Lung (tissue), 12 donors: ENCODE data around the gene NPHP4. TPM values are rescaled to one million over a fixed set of nuclear protein-coding genes. Genes with fewer than 3 reads are reported as not detected.

ENCODE experiments used
- ATAC-seq: fragments of 200-7000 bp; cut with Tn5 transposase; one replicate; pipeline ENCODE4 v1.9.1; 2020; ENCODE audit warnings: moderate number of reproducible peaks; ENCODE audit not compliant: insufficient read depth, low FRiP score
- DNase-seq, 3 donors: peaks; one replicate each; pipeline ENCODE4 v3.0.0-alpha.2; 2013 to 2017
- H3K27ac ChIP-seq, 2 donors: one replicate each; pipeline ENCODE4 v1.5.1; 2013; ENCODE audit warnings: mild to moderate bottlenecking in 2 of 2, moderate library complexity in 2 of 2, control low read depth in 1 of 2, inconsistent platforms in 1 of 2, low read depth in 1 of 2, low read length in 1 of 2
- H3K27me3 ChIP-seq, 3 donors: one replicate each; pipeline ENCODE4 v1.5.1; 2013; ENCODE audit warnings: low read length in 2 of 3; ENCODE audit not compliant: control insufficient read depth in 3 of 3, insufficient read depth in 3 of 3
- H3K36me3 ChIP-seq, 4 donors: one replicate each; pipeline ENCODE4 v1.5.1; 2013; ENCODE audit warnings: low read length in 4 of 4, mild to moderate bottlenecking in 1 of 4, moderate library complexity in 1 of 4; ENCODE audit not compliant: control insufficient read depth in 4 of 4, insufficient read depth in 4 of 4
- H3K4me1 ChIP-seq, 5 donors: one replicate each; pipeline ENCODE4 v1.5.1; 2013; ENCODE audit warnings: low read length in 5 of 5, mild to moderate bottlenecking in 2 of 5, moderate library complexity in 1 of 5; ENCODE audit not compliant: control insufficient read depth in 5 of 5, insufficient read depth in 5 of 5
- H3K4me3 ChIP-seq: one replicate; pipeline ENCODE4 v1.5.1; 2013; ENCODE audit warnings: mild to moderate bottlenecking, control low read depth, moderate library complexity
- H3K9ac ChIP-seq, 2 donors: one replicate each; pipeline ENCODE4 v1.5.1; 2013; ENCODE audit warnings: low read length in 2 of 2, control low read depth in 1 of 2; ENCODE audit not compliant: insufficient read depth in 1 of 2
- H3K9me3 ChIP-seq, 4 donors: one replicate each; pipeline ENCODE4 v1.5.1; 2013; ENCODE audit warnings: low read length in 3 of 4, mild to moderate bottlenecking in 1 of 4, moderate library complexity in 1 of 4; ENCODE audit not compliant: control insufficient read depth in 4 of 4, insufficient read depth in 3 of 4
- CTCF ChIP-seq: IDR thresholded peaks from 2 replicates; pipeline ENCODE4 v1.5.1; 2012; ENCODE audit warnings: mild to moderate bottlenecking; ENCODE audit errors: control extremely low read depth, extremely low read depth
- WGBS, 2 donors: extraction: QIAGEN DNeasy Blood & Tissue Kit; methylation state at CpG; one replicate each; pipeline ENCODE4 v1.1.7; 2013; 5-methylcytosine and 5-hydroxymethylcytosine counted together
- polyA plus RNA-seq, 2 donors: library from polyadenylated mRNA; stranded (reverse); fragments of 200-250 nt; gene quantifications; one replicate each; pipeline ENCODE4 v1.2.1, GENCODE V29; 2013
- total RNA-seq, 2 donors: library from RNA; depleted of rRNA in 1 of 2; stranded (reverse); fragments of >200 nt in 1 of 2; gene quantifications; one replicate each; pipeline ENCODE4 v1.2.1, GENCODE V29; 2014 to 2021
- donor health status: control.
- donor health status: control.
- donor health status: Bipolar disorder and iron deficiency.
- donor health status: healthy.
- donor health status: DM: yes; HTN: yes; CAD: no.

NPHP4 gene
- total and polyA plus RNA-seq, 4 donors = 6.0 to 23.3 (median 11.1) TPM

GRCh38 chr1:5901150-5901549 is 91.1 kb downstream of the NPHP4 start:
- no peak for TF ChIP-seq CTCF
- Histone ChIP-seq H3K4me1 (no peaks in the 10 kb centered on the region), H3K9ac (no peak overlapping the region), H3K4me3 (no peak overlapping the region), H3K27me3 (no peaks in the 10 kb centered on the region), H3K36me3 (peaks cover 0 to 23% (median 4%) of the 10 kb centered on the region in 4 donors), H3K27ac (no peak overlapping the region), H3K9me3 (no peaks in the 10 kb centered on the region)
- no peak for DNase-seq
- no peak for ATAC-seq
- WGBS, 2 donors = 94 to 96% methylated on average over 5 of the region's 5 CpGs

GRCh38 chr1:5898266-5898665 is 94.0 kb downstream of the NPHP4 start:
- TF ChIP-seq CTCF = no peak
- Histone ChIP-seq H3K36me3 (peaks cover 0 to 10% (median under 1%) of the 10 kb centered on the region in 4 donors), H3K4me1 (no peaks in the 10 kb centered on the region), H3K9me3 (no peaks in the 10 kb centered on the region), H3K27me3 (no peaks in the 10 kb centered on the region), H3K27ac (no peak overlapping the region), H3K4me3 (no peak overlapping the region), H3K9ac (no peak overlapping the region)
- no peak for DNase-seq
- no peak for ATAC-seq
- WGBS, 2 donors = 96 to 97% methylated on average over 17 of the region's 17 CpGs

GRCh38 chr1:5896706-5897660 is 95.2 kb downstream of the NPHP4 start:
- no peak overlapping the region for H3K9ac ChIP-seq
- no peaks in the 10 kb centered on the region for H3K4me1 ChIP-seq
- no peaks in the 10 kb centered on the region for H3K9me3 ChIP-seq
- 86 to 88% methylated on average over 29 of the region's 29 CpGs for WGBS, 2 donors
- H3K27me3 ChIP-seq = no peaks in the 10 kb centered on the region
- no peak overlapping the region for H3K27ac ChIP-seq
- peaks cover 0 to 10% (median 0%) of the 10 kb centered on the region in 4 donors for H3K36me3 ChIP-seq
- ATAC-seq (no peak), DNase-seq (no peak)
- H3K4me3 ChIP-seq = no peak overlapping the region
- no peak for TF ChIP-seq CTCF
